HCT116 (cell line): Measurements from ENCODE around the gene DOCK10. TPM values are rescaled to one million over a fixed set of nuclear protein-coding genes. Genes with fewer than 3 reads are reported as not detected.

Source experiments
- ATAC-seq: fragments of 200-7000 bp; cut with Tn5 transposase; 2 replicates; pipeline ENCODE4 v1.9.1; 2020; ENCODE audit warnings: mild to moderate bottlenecking, moderate library complexity
- BruUV-seq: library from RNA; stranded (reverse); fragments of 400-500 nt; replicated peaks from 2 replicates; lab custom pipeline; 2021; lab: Mats Ljungman, UMichigan
- CTCF ChIA-PET: fragments of 300-600 bp; sonication (Branson Sonifier 250); formaldehyde crosslinking; loops from one replicate; lab custom pipeline; 2021; ENCODE audit warnings: antibody characterized with exemption; lab: Charles Lee
- POLR2A ChIA-PET: fragments of 300-600, 350-600 bp; sonication (Branson Sonifier 250); formaldehyde crosslinking; loops from one replicate; lab custom pipeline; 2021; ENCODE audit warnings: antibody characterized with exemption; lab: Charles Lee
- RAD21 ChIA-PET, 2 experiments: fragments of 300-600 bp; sonication (Branson Sonifier 250); formaldehyde crosslinking; loops; one replicate each; lab custom pipeline; 2023; ENCODE audit warnings: low total read pairs in 2 of 2; ENCODE audit not compliant: uncharacterized antibody in 2 of 2, unreplicated experiment in 2 of 2, low non-redundant PET in 1 of 2; lab: Charles Lee
- DNase-seq: peaks from one replicate; pipeline ENCODE4 v3.0.0-alpha.2; 2010; ENCODE audit warnings: low read depth, low spot score
- H2AFZ ChIP-seq: fragments of 200-600 bp; shearing (Covaris generic), sonication (generic); 2 replicates; pipeline ENCODE4 v1.6.1; 2017; ENCODE audit warnings: low read depth, mixed run types, mixed read lengths, antibody characterized with exemption, low read length; ENCODE audit not compliant: poor library complexity, severe bottlenecking
- H3K27ac ChIP-seq: 2 replicates; pipeline ENCODE4 v1.5.1; 2012; ENCODE audit warnings: low read depth, low read length
- H3K27me3 ChIP-seq: fragments of 200-600 bp; sonication (generic); 2 replicates; pipeline ENCODE4 v1.6.1; 2016; ENCODE audit warnings: mixed run types, low read length, mixed read lengths; ENCODE audit not compliant: insufficient read depth
- H3K36me3 ChIP-seq, 2 experiments: fragments of 200-500 bp in 1 of 2; fragments of 200-600 bp in 1 of 2; sonication (Bioruptor generic) in 1 of 2; sonication (generic) in 1 of 2; 2 replicates each; pipeline versions ENCODE4 v1.5.1 to v1.6.1; 2014 to 2016; ENCODE audit warnings: low read length in 2 of 2, inconsistent platforms in 1 of 2, mixed read lengths in 1 of 2, mixed run types in 1 of 2; ENCODE audit not compliant: insufficient read depth in 2 of 2, control insufficient read depth in 1 of 2
- H3K4me1 ChIP-seq, 2 experiments: fragments of 200-600 bp in 1 of 2; sonication (generic) in 1 of 2; 2 replicates each; pipeline versions ENCODE4 v1.5.1 to v1.6.1; 2012 to 2017; ENCODE audit warnings: low read length in 2 of 2, inconsistent platforms in 1 of 2, mild to moderate bottlenecking in 1 of 2, mixed read lengths in 1 of 2, mixed run types in 1 of 2, moderate library complexity in 1 of 2; ENCODE audit not compliant: insufficient read depth in 2 of 2, control insufficient read depth in 1 of 2
- H3K4me2 ChIP-seq: fragments of 200-600 bp; sonication (generic); 2 replicates; pipeline ENCODE4 v1.6.1; 2017; ENCODE audit warnings: mixed run types, low read length, mixed read lengths
- H3K4me3 ChIP-seq, 2 experiments: fragments of 200-600 bp in 1 of 2; sonication (generic) in 1 of 2; replicated peaks in 1 of 2; 2 replicates each; pipeline ENCODE4 v1.5.1; 2011 to 2016; ENCODE audit warnings: low read length in 2 of 2, control low read depth in 1 of 2, low read depth in 1 of 2, mild to moderate bottlenecking in 1 of 2, mixed read lengths in 1 of 2, mixed run types in 1 of 2
- H3K79me2 ChIP-seq: fragments of 200-600 bp; sonication (generic); 2 replicates; pipeline ENCODE4 v1.6.1; 2017; ENCODE audit warnings: mild to moderate bottlenecking, mixed run types, low read length, moderate library complexity, mixed read lengths; ENCODE audit not compliant: insufficient read depth
- H3K9ac ChIP-seq: fragments of 200-600 bp; sonication (generic); 2 replicates; pipeline ENCODE4 v1.6.1; 2016; ENCODE audit warnings: low read length, mixed read lengths
- H3K9me2 ChIP-seq: fragments of 200-600 bp; sonication (generic), shearing (Covaris generic); 2 replicates; pipeline ENCODE4 v1.6.1; 2017; ENCODE audit warnings: mixed run types, mild to moderate bottlenecking, moderate library complexity; ENCODE audit not compliant: insufficient read depth
- H3K9me3 ChIP-seq, 2 experiments: fragments of 200-500 bp in 1 of 2; fragments of 200-600 bp in 1 of 2; sonication (Bioruptor generic) in 1 of 2; sonication (generic) in 1 of 2; 2 replicates each; pipeline ENCODE4 v1.6.1; 2014 to 2017; ENCODE audit warnings: low read length in 2 of 2, mixed read lengths in 2 of 2, inconsistent platforms in 1 of 2, low read depth in 1 of 2, mild to moderate bottlenecking in 1 of 2, mixed run types in 1 of 2, moderate library complexity in 1 of 2; ENCODE audit not compliant: control insufficient read depth in 1 of 2, insufficient read depth in 1 of 2
- H4K20me1 ChIP-seq: fragments of 200-600 bp; sonication (generic), shearing (Covaris generic); 2 replicates; pipeline ENCODE4 v1.6.1; 2017; ENCODE audit warnings: mixed run types, mild to moderate bottlenecking, moderate library complexity; ENCODE audit not compliant: insufficient read depth
- CEBPB ChIP-seq: IDR thresholded peaks from 2 replicates; pipeline ENCODE4 v1.6.1; 2012; ENCODE audit warnings: low read depth
- CTCF ChIP-seq, 3 experiments: fragments of 200-600 bp in 1 of 3; sonication (generic) in 1 of 3; IDR thresholded peaks in 2 of 3; conservative IDR thresholded peaks in 1 of 3; 2 replicates each; pipeline ENCODE4 v1.5.1; 2012 to 2017; ENCODE audit warnings: low read depth in 2 of 3, low read length in 2 of 3, antibody characterized with exemption in 1 of 3, borderline replicate concordance in 1 of 3, control low read depth in 1 of 3, mild to moderate bottlenecking in 1 of 3, mixed read lengths in 1 of 3, mixed run types in 1 of 3, moderate library complexity in 1 of 3; ENCODE audit not compliant: insufficient read depth in 1 of 3
- EGR1 ChIP-seq: IDR thresholded peaks from 2 replicates; pipeline ENCODE4 v1.6.1; 2012; ENCODE audit warnings: low read depth
- EZH2phosphoT487 ChIP-seq: fragments of 200-600 bp; IDR thresholded peaks from 2 replicates; pipeline ENCODE4 v1.6.1; 2018; ENCODE audit warnings: antibody characterized with exemption, borderline replicate concordance
- FOSL1 ChIP-seq: IDR thresholded peaks from 2 replicates; pipeline ENCODE4 v1.6.1; 2012; ENCODE audit warnings: low read depth
- JUND ChIP-seq: IDR thresholded peaks from 2 replicates; pipeline ENCODE4 v1.6.1; 2012
- MAX ChIP-seq: IDR thresholded peaks from 2 replicates; pipeline ENCODE4 v1.6.1; 2012
- POLR2A ChIP-seq: IDR thresholded peaks from 2 replicates; pipeline ENCODE4 v1.7.0; 2011; ENCODE audit warnings: borderline replicate concordance; ENCODE audit not compliant: insufficient read depth, insufficient read length; ENCODE audit errors: extremely low read depth
- POLR2AphosphoS5 ChIP-seq: IDR thresholded peaks from 2 replicates; pipeline ENCODE4 v1.6.1; 2011; ENCODE audit warnings: mild to moderate bottlenecking, low read depth, low read length, moderate library complexity
- RAD21 ChIP-seq: IDR thresholded peaks from 2 replicates; pipeline ENCODE4 v1.6.1; 2012; ENCODE audit warnings: low read depth, mild to moderate bottlenecking
- SIN3A ChIP-seq: IDR thresholded peaks from 2 replicates; pipeline ENCODE4 v1.6.1; 2012; ENCODE audit warnings: low read depth
- SP1 ChIP-seq: IDR thresholded peaks from 2 replicates; pipeline ENCODE4 v1.6.1; 2012; ENCODE audit warnings: low read depth
- YY1 ChIP-seq: IDR thresholded peaks from 2 replicates; pipeline ENCODE4 v1.6.1; 2011; ENCODE audit warnings: low read length, low read depth, moderate library complexity, mild to moderate bottlenecking; ENCODE audit not compliant: insufficient replicate concordance; ENCODE audit errors: extremely low read depth
- ZBTB33 ChIP-seq: IDR thresholded peaks from 2 replicates; pipeline ENCODE4 v1.6.1; 2011; ENCODE audit warnings: mild to moderate bottlenecking, low read length, moderate library complexity; ENCODE audit not compliant: insufficient replicate concordance; ENCODE audit errors: extremely low read depth
- ZFX ChIP-seq: fragments of 450-650 bp; IDR thresholded peaks from 2 replicates; pipeline ENCODE4 v1.6.1; 2017
- intact Hi-C: fragments of 100-400 bp; cut with micrococcal nuclease; formaldehyde crosslinking; loops from 2 replicates; pipeline ENCODE4 v1.10.0; 2022
- total RNA-seq: library from RNA; stranded (reverse); gene quantifications from one replicate; pipeline ENCODE4 v1.2.1, GENCODE V29; 2021; ENCODE audit not compliant: unreplicated experiment

The DOCK10 gene
- total RNA-seq, 1 experiment from 2014 or later = 0.54 TPM

- Histone ChIP-seq H4K20me1 (no peaks in the 10 kb centered on the region), H2AFZ (no peak overlapping the region), H3K79me2 (no peaks in the 10 kb centered on the region), H3K27ac (no peak overlapping the region), H3K27me3 (no peaks in the 10 kb centered on the region), H3K4me3 (no peak overlapping the region), H3K36me3 (no peaks in the 10 kb centered on the region), H3K9me3 (no peaks in the 10 kb centered on the region), H3K4me2 (no peak overlapping the region), H3K9me2 (no peaks in the 10 kb centered on the region), H3K9ac (no peak overlapping the region), H3K4me1 (no peaks in the 10 kb centered on the region)
- ChIA-PET RAD21 (no interaction called here), POLR2A (no interaction called here), CTCF (no interaction called here)
- intact Hi-C loops = no loop called here
- BruUV-seq = no TSS peak
- DNase-seq = no peak
- ATAC-seq = no peak
- TF ChIP-seq YY1 (no peak), SIN3A (no peak), CTCF (IDR thresholded peaks at IDR 0.05 in 2 of 3, conservative IDR thresholded peaks at IDR 0.05 in 1 of 3; ENCODE audit: borderline replicate concordance in 1 of 3, insufficient read depth in 1 of 3, low read depth in 2 of 3, low read length in 2 of 3) (no peak), POLR2AphosphoS5 (no peak), RAD21 (no peak), CEBPB (no peak), JUND (no peak), EZH2phosphoT487 (no peak), POLR2A (no peak), ZFX (no peak), SP1 (no peak), EGR1 (no peak), FOSL1 (no peak), MAX (no peak), ZBTB33 (no peak)
These were observed 87.3 kb downstream of the DOCK10 start for GRCh38 chr2:224954980-224955379.
